Activated CD4-positive, alpha-beta memory T cell treated with anti-CD3 and anti-CD28 coated beads for 36 hours (primary cell): ENCODE data around the gene CHD3. TPM values are rescaled to one million over a fixed set of nuclear protein-coding genes. Genes with fewer than 3 reads are reported as not detected.

Source experiments
- CTCF ChIA-PET: fragments of 350-600 bp; sonication (Branson Sonifier 250); formaldehyde crosslinking; loops from one replicate; lab custom pipeline; 2021; ENCODE audit warnings: antibody characterized with exemption, inconsistent platforms; lab: Charles Lee
- POLR2A ChIA-PET: fragments of 350-600 bp; sonication (Branson Sonifier 250); formaldehyde crosslinking; loops from one replicate; lab custom pipeline; 2021; ENCODE audit warnings: antibody characterized with exemption; lab: Charles Lee
- DNase-seq: peaks from one replicate; pipeline ENCODE4 v3.0.0-alpha.2; 2020
- H3K27ac Mint-ChIP-seq: one replicate; pipeline ENCODE4 v1.8.0; 2021; ENCODE audit warnings: mixed read lengths
- H3K27me3 Mint-ChIP-seq: one replicate; pipeline ENCODE4 v1.8.0; 2021; ENCODE audit warnings: mixed read lengths
- H3K36me3 Mint-ChIP-seq: one replicate; pipeline ENCODE4 v1.8.0; 2021; ENCODE audit warnings: mixed read lengths
- H3K4me1 Mint-ChIP-seq: one replicate; pipeline ENCODE4 v1.8.0; 2021; ENCODE audit warnings: low read depth, mixed read lengths
- H3K4me3 Mint-ChIP-seq: one replicate; pipeline ENCODE4 v1.8.0; 2021; ENCODE audit warnings: mild to moderate bottlenecking, mixed read lengths
- H3K9me3 Mint-ChIP-seq: one replicate; pipeline ENCODE4 v1.8.0; 2021; ENCODE audit warnings: mixed read lengths
- intact Hi-C: fragments of 100-400 bp; cut with micrococcal nuclease; formaldehyde crosslinking; loops from one replicate; pipeline ENCODE4 v1.15.1; 2023
- total RNA-seq, 2 experiments: library from RNA; stranded (reverse); gene quantifications; one replicate each; pipeline ENCODE4 v1.2.3, GENCODE V29; 2021

The CHD3 gene
- total RNA-seq, 2 experiments from 2014 or later = 120 to 133 TPM

GRCh38 chr17:7886227-7887037 lies 2.2 kb upstream of the CHD3 start:
- no peaks in the 10 kb centered on the region for H3K27me3 Mint-ChIP-seq
- no peaks in the 10 kb centered on the region for H3K9me3 Mint-ChIP-seq
- DNase-seq = peak; percentile 67
- ChIA-PET POLR2A (interaction anchor here (0.6 to 2.2 kb wide), 6 partner anchors 16 to 303 kb away, joined by 3 to 19 read pairs (median 4); partner anchors contain the start of genes CYB5D1, MPDU1, NAA38 and RNF227), CTCF (interaction anchor here (1.0 to 2.2 kb wide), 5 partner anchors 12 to 104 kb away, joined by 3 to 10 read pairs (median 5); partner anchors contain the start of genes CYB5D1 and NAA38)
- intact Hi-C loops = loop anchor here (1.0 to 2.0 kb wide), 9 partner anchors 29 to 496 kb away; partner anchors contain the start of genes CNTROB, KDM6B, NAA38 and RPL26
- no peaks in the 10 kb centered on the region for H3K4me1 Mint-ChIP-seq
- H3K4me3 Mint-ChIP-seq = no peak overlapping the region
- H3K36me3 Mint-ChIP-seq = peaks cover 25% of the 10 kb centered on the region
- H3K27ac Mint-ChIP-seq = no peak overlapping the region

- Mint-ChIP-seq H3K27ac (no peak overlapping the region), H3K27me3 (no peaks in the 10 kb centered on the region), H3K4me1 (no peaks in the 10 kb centered on the region), H3K36me3 (peaks cover 29% of the 10 kb centered on the region), H3K4me3 (no peak overlapping the region), H3K9me3 (no peaks in the 10 kb centered on the region)
- CTCF ChIA-PET = interaction anchor here (1.3 to 2.2 kb wide), 3 partner anchors 30 to 103 kb away, joined by 5 to 10 read pairs (median 6); partner anchors contain the start of genes CYB5D1 and NAA38
- intact Hi-C loops = loop anchor here (1.0 to 2.0 kb wide), 9 partner anchors 28 to 496 kb away; partner anchors contain the start of genes CNTROB, KDM6B, NAA38 and RPL26
- no peak for DNase-seq
- POLR2A ChIA-PET = interaction anchor here (1.7 to 2.2 kb wide), 2 partner anchors 30 to 52 kb away, joined by 4 to 19 read pairs; partner anchors contain the start of genes CYB5D1 and NAA38
Measured at GRCh38 chr17:7887038-7887481, 1.5 kb upstream of the CHD3 start.

DNA sequence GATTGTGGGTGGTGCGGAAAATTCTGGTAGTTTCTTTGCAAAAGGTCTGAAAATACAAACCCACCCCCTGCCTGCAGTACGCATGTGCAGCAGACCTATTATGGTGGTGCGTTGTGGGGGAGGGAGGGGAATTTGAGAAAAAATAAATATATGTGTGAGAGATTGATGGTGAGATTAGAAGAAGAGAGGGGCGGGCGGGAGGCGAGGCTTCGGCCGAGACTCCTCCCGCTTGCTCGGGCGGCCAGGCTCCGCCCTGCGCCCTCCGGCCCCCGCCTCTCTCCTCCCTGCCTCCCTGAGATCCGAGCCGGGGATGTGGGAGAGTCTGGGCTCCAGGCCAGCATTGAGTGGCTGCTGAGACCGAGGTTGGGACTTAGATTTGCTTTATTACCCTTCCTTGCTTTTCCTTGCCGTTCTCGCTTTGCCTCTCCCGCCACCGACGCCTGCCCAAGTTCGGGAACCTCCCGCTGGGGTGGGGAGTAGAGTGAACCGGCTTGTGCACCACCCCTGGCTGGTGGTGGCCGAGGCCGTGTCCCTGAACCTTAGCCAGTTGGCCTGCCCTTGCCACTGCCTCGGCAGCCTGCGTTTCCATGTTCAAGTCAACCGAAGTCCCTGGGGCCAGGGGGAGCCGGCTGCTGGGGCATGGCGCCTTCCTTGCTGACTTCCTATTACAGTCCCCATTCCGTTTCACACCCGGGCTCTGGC lies 956 bp upstream of the CHD3 start:
- H3K36me3 Mint-ChIP-seq = peaks cover 30% of the 10 kb centered on the region
- H3K27me3 Mint-ChIP-seq = no peaks in the 10 kb centered on the region
- no peak overlapping the region for H3K4me3 Mint-ChIP-seq
- CTCF ChIA-PET = no interaction called here
- POLR2A ChIA-PET = no interaction called here
- DNase-seq = peak; percentile 95
- intact Hi-C loops = loop anchor here (1.0 to 2.0 kb wide), 9 partner anchors 28 to 495 kb away; partner anchors contain the start of genes CNTROB, KDM6B, NAA38 and RPL26
- H3K27ac Mint-ChIP-seq = no peak overlapping the region
- H3K9me3 Mint-ChIP-seq = no peaks in the 10 kb centered on the region
- H3K4me1 Mint-ChIP-seq = no peaks in the 10 kb centered on the region

- CTCF ChIA-PET = interaction anchor here (0.7 to 1.3 kb wide), 3 partner anchors 8 to 100 kb away, joined by 3 to 7 read pairs (median 5); no protein-coding TSS in a partner anchor
- H3K27me3 Mint-ChIP-seq = no peaks in the 10 kb centered on the region
- peaks cover 42% of the 10 kb centered on the region for H3K36me3 Mint-ChIP-seq
- intact Hi-C loops = no loop called here
- DNase-seq = peak; percentile 68
- POLR2A ChIA-PET = no interaction called here
- no peaks in the 10 kb centered on the region for H3K4me1 Mint-ChIP-seq
- H3K27ac Mint-ChIP-seq = no peak overlapping the region
- no peaks in the 10 kb centered on the region for H3K9me3 Mint-ChIP-seq
- H3K4me3 Mint-ChIP-seq = no peak overlapping the region
Measured at GRCh38 chr17:7889166-7889955, 772 bp downstream of the CHD3 start.

GRCh38 chr17:7893187-7893880 lies 4.7 kb downstream of the CHD3 start:
- intact Hi-C loops = no loop called here
- Mint-ChIP-seq H3K4me1 (peaks cover 17% of the 10 kb centered on the region), H3K4me3 (no peak overlapping the region), H3K27me3 (no peaks in the 10 kb centered on the region), H3K27ac (no peak overlapping the region), H3K9me3 (no peaks in the 10 kb centered on the region), H3K36me3 (peaks cover 65% of the 10 kb centered on the region)
- DNase-seq = no peak
- ChIA-PET POLR2A (no interaction called here), CTCF (no interaction called here)

GRCh38 chr17:7894226-7894625 lies 5.6 kb downstream of the CHD3 start:
- intact Hi-C loops = no loop called here
- CTCF ChIA-PET = interaction anchor here (2.0 kb wide), 1 partner anchor 96 kb away, joined by 8 read pairs; no protein-coding TSS in a partner anchor
- no peak for DNase-seq
- peaks cover 17% of the 10 kb centered on the region for H3K4me1 Mint-ChIP-seq
- H3K36me3 Mint-ChIP-seq = peaks cover 73% of the 10 kb centered on the region
- POLR2A ChIA-PET = interaction anchor here (0.6 kb wide), 1 partner anchor 410 kb away, joined by 3 read pairs; no protein-coding TSS in a partner anchor
- no peaks in the 10 kb centered on the region for H3K9me3 Mint-ChIP-seq
- no peak overlapping the region for H3K4me3 Mint-ChIP-seq
- no peak overlapping the region for H3K27ac Mint-ChIP-seq
- H3K27me3 Mint-ChIP-seq = no peaks in the 10 kb centered on the region

- peaks cover 17% of the 10 kb centered on the region for H3K4me1 Mint-ChIP-seq
- CTCF ChIA-PET = interaction anchor here (2.0 kb wide), 1 partner anchor 95 kb away, joined by 8 read pairs; no protein-coding TSS in a partner anchor
- peaks cover 72% of the 10 kb centered on the region for H3K36me3 Mint-ChIP-seq
- intact Hi-C loops = no loop called here
- POLR2A ChIA-PET = interaction anchor here (0.6 kb wide), 1 partner anchor 410 kb away, joined by 3 read pairs; no protein-coding TSS in a partner anchor
- H3K4me3 Mint-ChIP-seq = no peak overlapping the region
- no peak for DNase-seq
- H3K9me3 Mint-ChIP-seq = no peaks in the 10 kb centered on the region
- no peak overlapping the region for H3K27ac Mint-ChIP-seq
- H3K27me3 Mint-ChIP-seq = no peaks in the 10 kb centered on the region
Measured at GRCh38 chr17:7894866-7895265, 6.3 kb downstream of the CHD3 start.

DNA sequence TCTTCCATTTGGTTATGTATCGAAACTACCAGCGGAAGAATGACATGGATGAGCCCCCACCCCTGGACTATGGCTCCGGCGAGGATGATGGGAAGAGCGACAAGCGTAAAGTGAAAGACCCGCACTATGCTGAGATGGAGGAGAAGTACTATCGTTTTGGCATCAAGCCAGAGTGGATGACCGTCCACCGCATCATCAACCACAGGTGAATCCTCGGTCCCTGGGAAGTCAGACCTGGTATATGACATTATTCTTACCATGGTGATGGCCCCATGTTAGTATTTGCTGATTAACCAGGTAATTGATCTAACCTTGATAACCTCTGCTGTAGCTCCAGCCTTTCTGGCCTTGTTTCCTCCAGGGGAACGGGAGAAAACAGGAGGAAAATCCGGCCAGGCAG lies 8.5 kb downstream of the CHD3 start:
- Mint-ChIP-seq H3K27ac (peak overlapping the region; percentile 73), H3K9me3 (no peaks in the 10 kb centered on the region), H3K36me3 (peaks cover 72% of the 10 kb centered on the region), H3K4me3 (no peak overlapping the region), H3K4me1 (peaks cover 17% of the 10 kb centered on the region), H3K27me3 (no peaks in the 10 kb centered on the region)
- POLR2A ChIA-PET = interaction anchor here (1.3 to 2.7 kb wide), 2 partner anchors 36 to 93 kb away, joined by 3 to 7 read pairs; no protein-coding TSS in a partner anchor
- CTCF ChIA-PET = interaction anchor here (0.6 to 3.5 kb wide), 10 partner anchors 8 to 145 kb away, joined by 3 to 37 read pairs (median 5); partner anchors contain the start of genes CHD3 and NAA38
- no peak for DNase-seq
- intact Hi-C loops = no loop called here

- peaks cover 17% of the 10 kb centered on the region for H3K4me1 Mint-ChIP-seq
- DNase-seq = peak; percentile 47
- H3K4me3 Mint-ChIP-seq = no peak overlapping the region
- CTCF ChIA-PET = interaction anchor here (0.6 to 3.5 kb wide), 18 partner anchors 9 to 213 kb away, joined by 3 to 37 read pairs (median 4); partner anchors contain the start of genes CHD3 and NAA38
- no peaks in the 10 kb centered on the region for H3K9me3 Mint-ChIP-seq
- POLR2A ChIA-PET = interaction anchor here (0.8 to 2.7 kb wide), 4 partner anchors 29 to 93 kb away, joined by 3 to 7 read pairs (median 3); no protein-coding TSS in a partner anchor
- peak overlapping the region; percentile 73 for H3K27ac Mint-ChIP-seq
- H3K27me3 Mint-ChIP-seq = no peaks in the 10 kb centered on the region
- H3K36me3 Mint-ChIP-seq = peaks cover 75% of the 10 kb centered on the region
- intact Hi-C loops = no loop called here
Measured at GRCh38 chr17:7897773-7898172, 9.2 kb downstream of the CHD3 start.
